Activated CD8-positive, alpha-beta T cell treated with anti-CD3 and anti-CD28 coated beads, Interleukin-2, amount 10 ng/mL, durations not matched to agents 7 days and 5 days (primary cell): ENCODE results near the gene GRID1. TPM values are rescaled to one million over a fixed set of nuclear protein-coding genes. Genes with fewer than 3 reads are reported as not detected.

Experiments
- ATAC-seq: fragments of 150-1000 bp; cut with Tn5 transposase; one replicate; pipeline ENCODE4 v1.10.0; 2021; ENCODE audit warnings: moderate library complexity
- CTCF ChIA-PET: fragments of 350-600 bp; sonication (Branson Sonifier 250); formaldehyde crosslinking; loops from one replicate; lab custom pipeline; 2021; ENCODE audit warnings: antibody characterized with exemption; lab: Charles Lee
- POLR2A ChIA-PET: fragments of 350-600 bp; sonication (Branson Sonifier 250); formaldehyde crosslinking; loops from one replicate; lab custom pipeline; 2021; ENCODE audit warnings: antibody characterized with exemption; lab: Charles Lee
- DNase-seq: peaks from one replicate; pipeline ENCODE4 v3.0.0-alpha.2; 2020
- H3K27ac Mint-ChIP-seq: one replicate; pipeline ENCODE4 v1.8.0; 2021; ENCODE audit warnings: mild to moderate bottlenecking, mixed read lengths
- H3K27me3 Mint-ChIP-seq: one replicate; pipeline ENCODE4 v1.8.0; 2021; ENCODE audit warnings: low read depth, mixed read lengths
- H3K36me3 Mint-ChIP-seq: one replicate; pipeline ENCODE4 v1.8.0; 2021; ENCODE audit warnings: low read depth, mixed read lengths
- H3K4me1 Mint-ChIP-seq: one replicate; pipeline ENCODE4 v1.8.0; 2021; ENCODE audit warnings: low read depth, mixed read lengths
- H3K4me3 Mint-ChIP-seq: one replicate; pipeline ENCODE4 v1.8.0; 2021; ENCODE audit warnings: mild to moderate bottlenecking, mixed read lengths
- H3K9me3 Mint-ChIP-seq: one replicate; pipeline ENCODE4 v1.8.0; 2022; ENCODE audit warnings: mixed read lengths; ENCODE audit not compliant: insufficient read depth
- total RNA-seq, 2 experiments: library from RNA; stranded (reverse); gene quantifications; one replicate each; pipeline ENCODE4 v1.2.3, GENCODE V29; 2021

GRID1 gene
- total RNA-seq, 2 experiments from 2014 or later = not detected

DNA sequence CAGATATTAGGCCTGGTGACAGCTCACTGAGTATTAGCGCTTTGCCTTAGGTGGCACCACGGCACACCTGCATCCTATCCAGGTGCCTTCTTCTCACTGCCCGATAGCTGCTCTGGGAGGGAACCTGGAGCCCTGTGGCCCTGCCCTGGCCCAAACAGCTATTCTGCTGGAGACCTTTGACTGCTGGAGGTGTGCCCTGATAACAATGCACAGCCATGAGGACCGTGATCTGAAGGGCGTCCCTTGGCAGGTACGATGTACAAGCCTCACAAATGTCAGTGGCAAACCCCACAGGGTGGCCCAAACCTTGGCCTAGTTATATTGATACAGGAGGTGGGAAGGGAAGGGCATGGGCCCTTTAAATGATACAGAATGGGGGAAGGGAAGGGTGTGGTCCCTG, 259.5 kb downstream of the GRID1 start:
- Mint-ChIP-seq H3K9me3 (no peaks in the 10 kb centered on the region), H3K36me3 (no peaks in the 10 kb centered on the region), H3K4me3 (no peak overlapping the region), H3K27ac (no peak overlapping the region), H3K4me1 (no peaks in the 10 kb centered on the region), H3K27me3 (no peaks in the 10 kb centered on the region)
- POLR2A ChIA-PET = no interaction called here
- DNase-seq (no peak), ATAC-seq (no peak)
- CTCF ChIA-PET = no interaction called here

DNA sequence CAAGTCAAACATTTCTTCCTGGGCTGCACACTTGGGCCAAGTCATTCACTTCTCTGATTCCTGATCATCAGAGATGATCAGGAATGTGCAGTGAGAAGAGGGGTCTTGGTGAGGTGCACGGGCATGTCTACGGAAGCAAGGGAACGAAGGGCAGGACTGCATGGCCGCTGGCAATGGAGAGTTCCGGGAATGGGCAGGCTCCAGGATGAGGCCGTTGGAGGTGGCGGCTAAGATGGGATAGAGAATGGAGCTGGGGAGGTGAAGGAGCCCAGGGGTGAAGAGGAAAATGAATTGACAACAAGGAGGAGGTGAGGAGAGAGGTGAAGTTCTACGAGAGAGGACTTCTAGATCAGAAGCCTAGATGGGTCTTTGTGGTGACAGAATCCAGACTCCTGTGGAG, 260.0 kb downstream of the GRID1 start:
- ATAC-seq (no peak), DNase-seq (no peak)
- H3K36me3 Mint-ChIP-seq = no peaks in the 10 kb centered on the region
- H3K4me1 Mint-ChIP-seq = no peaks in the 10 kb centered on the region
- no peak overlapping the region for H3K27ac Mint-ChIP-seq
- POLR2A ChIA-PET = no interaction called here
- no peaks in the 10 kb centered on the region for H3K27me3 Mint-ChIP-seq
- CTCF ChIA-PET = no interaction called here
- H3K4me3 Mint-ChIP-seq = no peak overlapping the region
- no peaks in the 10 kb centered on the region for H3K9me3 Mint-ChIP-seq

DNA sequence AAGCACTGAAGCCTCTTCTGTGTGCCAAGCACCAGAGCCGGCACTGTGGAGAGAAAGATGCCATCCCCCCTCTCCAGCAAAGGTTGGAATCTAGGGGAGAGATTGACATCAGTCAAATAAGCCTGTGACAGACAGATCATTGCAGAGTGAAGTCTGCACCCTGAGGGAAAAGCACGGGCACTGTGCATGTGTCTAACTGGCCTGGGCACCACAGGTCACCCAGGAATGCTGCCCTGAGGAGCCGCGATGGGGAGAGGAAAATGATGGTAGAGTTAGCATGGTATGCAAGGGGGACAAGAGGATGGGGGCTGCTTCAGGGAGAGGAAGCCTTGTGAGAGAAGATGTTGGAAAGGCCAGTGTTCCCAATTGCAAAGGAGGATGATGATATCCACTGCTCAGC, 261.0 kb downstream of the GRID1 start:
- CTCF ChIA-PET = no interaction called here
- no peak overlapping the region for H3K4me3 Mint-ChIP-seq
- H3K9me3 Mint-ChIP-seq = no peaks in the 10 kb centered on the region
- POLR2A ChIA-PET = no interaction called here
- H3K4me1 Mint-ChIP-seq = no peaks in the 10 kb centered on the region
- H3K27me3 Mint-ChIP-seq = no peaks in the 10 kb centered on the region
- no peak overlapping the region for H3K27ac Mint-ChIP-seq
- DNase-seq (no peak), ATAC-seq (no peak)
- H3K36me3 Mint-ChIP-seq = no peaks in the 10 kb centered on the region

DNA sequence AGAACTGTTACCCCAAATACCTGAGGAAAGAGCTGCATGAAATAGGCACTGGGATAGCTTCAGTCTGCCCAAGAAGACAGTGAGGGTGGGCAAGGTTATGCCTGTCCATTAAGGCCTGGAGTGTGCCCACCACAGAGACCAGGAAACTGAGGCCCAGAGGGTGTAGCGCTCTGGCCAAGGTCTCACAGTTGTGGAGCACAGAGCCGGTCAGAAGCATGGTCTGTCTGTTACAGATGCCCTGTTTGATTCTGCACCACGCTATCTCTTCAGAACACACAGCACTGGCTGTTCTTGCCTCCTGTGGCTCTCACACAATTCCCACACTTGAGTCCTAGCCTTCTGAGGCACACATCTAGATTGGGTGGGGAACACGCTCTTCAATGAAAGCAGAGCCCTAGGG, 261.4 kb downstream of the GRID1 start:
- Mint-ChIP-seq H3K4me3 (no peak overlapping the region), H3K4me1 (no peaks in the 10 kb centered on the region), H3K27me3 (no peaks in the 10 kb centered on the region), H3K36me3 (no peaks in the 10 kb centered on the region), H3K27ac (no peak overlapping the region), H3K9me3 (no peaks in the 10 kb centered on the region)
- ChIA-PET CTCF (no interaction called here), POLR2A (no interaction called here)
- ATAC-seq (no peak), DNase-seq (no peak)

DNA sequence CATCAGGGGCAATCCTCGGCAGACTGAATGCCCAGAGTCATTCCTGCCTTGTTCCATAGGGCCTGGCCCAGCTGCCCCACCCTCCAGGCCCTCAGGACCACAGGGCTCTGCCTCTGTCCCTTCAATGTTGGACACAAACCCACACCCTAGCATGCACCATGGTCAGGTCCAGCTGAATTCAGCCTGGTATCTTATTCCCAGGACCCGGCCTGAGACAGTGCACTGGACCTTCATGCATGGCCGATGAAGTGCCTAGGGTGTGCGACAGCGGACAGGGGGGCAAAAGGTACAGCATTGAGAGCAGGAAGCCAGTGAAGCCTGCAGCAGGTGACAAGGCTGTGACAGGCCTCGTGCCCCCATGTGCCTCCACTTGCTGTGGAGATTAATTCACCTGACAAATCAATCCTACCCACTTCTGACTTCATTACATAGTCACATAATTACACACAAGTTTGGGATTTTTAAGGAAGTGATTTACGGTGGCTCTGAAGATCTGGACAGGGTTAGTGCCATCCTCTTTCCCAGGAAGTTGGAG, 261.9 kb downstream of the GRID1 start:
- Mint-ChIP-seq H3K27me3 (no peaks in the 10 kb centered on the region), H3K27ac (no peak overlapping the region), H3K9me3 (no peaks in the 10 kb centered on the region), H3K4me1 (no peaks in the 10 kb centered on the region), H3K4me3 (no peak overlapping the region), H3K36me3 (no peaks in the 10 kb centered on the region)
- CTCF ChIA-PET = no interaction called here
- POLR2A ChIA-PET = no interaction called here
- no peak for ATAC-seq
- no peak for DNase-seq

DNA sequence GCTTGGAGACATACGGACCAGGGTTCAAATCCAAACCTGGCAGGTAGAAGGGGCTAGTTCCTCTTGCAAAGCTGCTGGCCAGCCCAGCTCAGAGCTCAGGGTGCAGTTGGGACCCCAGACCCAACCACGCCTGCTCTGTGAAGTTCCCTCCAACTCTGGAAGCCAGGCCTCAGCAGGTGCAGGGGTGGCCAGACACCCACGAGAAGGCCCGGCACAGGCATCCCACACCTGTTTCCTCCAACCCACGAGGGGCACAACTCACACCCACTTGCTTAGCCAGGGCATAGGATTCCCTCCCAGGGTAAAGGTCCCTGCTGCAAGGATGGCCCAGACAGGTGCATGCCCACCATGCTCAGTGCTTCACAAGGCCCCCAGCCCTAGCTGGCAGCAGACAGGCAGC, 262.4 kb downstream of the GRID1 start:
- DNase-seq (no peak), ATAC-seq (no peak)
- no peaks in the 10 kb centered on the region for H3K27me3 Mint-ChIP-seq
- H3K27ac Mint-ChIP-seq = no peak overlapping the region
- CTCF ChIA-PET = no interaction called here
- no peak overlapping the region for H3K4me3 Mint-ChIP-seq
- no peaks in the 10 kb centered on the region for H3K9me3 Mint-ChIP-seq
- H3K4me1 Mint-ChIP-seq = no peaks in the 10 kb centered on the region
- no peaks in the 10 kb centered on the region for H3K36me3 Mint-ChIP-seq
- POLR2A ChIA-PET = no interaction called here

DNA sequence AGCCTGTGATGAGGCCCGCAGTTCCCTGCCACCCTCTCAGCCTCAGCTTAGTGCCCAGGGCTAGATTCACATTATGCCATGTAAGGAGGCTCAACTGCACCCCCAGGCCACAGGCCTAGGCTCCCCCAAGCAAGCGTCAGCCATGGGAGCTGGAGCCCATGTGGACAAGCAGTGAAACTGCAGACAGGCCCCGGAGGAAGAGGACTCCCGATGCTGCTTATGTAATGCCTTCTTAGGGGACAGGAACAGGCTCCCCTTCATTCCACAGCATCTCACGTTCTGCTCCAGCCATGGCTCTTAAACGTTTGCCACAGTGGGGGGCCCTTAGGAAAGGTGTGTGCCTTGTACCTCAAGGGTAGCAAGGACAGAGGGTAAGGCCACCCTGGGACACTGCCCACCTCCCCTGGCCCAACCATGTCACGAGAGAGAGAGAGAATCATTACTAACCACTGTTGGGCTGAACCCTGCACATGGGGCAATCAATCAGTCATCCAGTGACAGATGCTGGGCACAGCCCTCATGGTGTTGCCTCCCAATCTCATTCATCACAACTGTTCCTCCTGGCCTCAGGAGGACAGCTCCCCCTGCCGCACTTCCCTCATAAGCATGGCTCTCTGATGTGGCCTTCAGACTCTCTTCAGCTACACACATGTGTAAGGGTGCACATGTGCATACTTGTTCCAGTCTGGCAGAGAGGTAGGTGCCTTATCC, 263.0 kb downstream of the GRID1 start:
- H3K27me3 Mint-ChIP-seq = peaks cover 2% of the 10 kb centered on the region
- no peak for ATAC-seq
- no peak overlapping the region for H3K27ac Mint-ChIP-seq
- H3K4me1 Mint-ChIP-seq = no peaks in the 10 kb centered on the region
- no peak for DNase-seq
- no peaks in the 10 kb centered on the region for H3K36me3 Mint-ChIP-seq
- no peaks in the 10 kb centered on the region for H3K9me3 Mint-ChIP-seq
- ChIA-PET POLR2A (no interaction called here), CTCF (no interaction called here)
- H3K4me3 Mint-ChIP-seq = no peak overlapping the region

DNA sequence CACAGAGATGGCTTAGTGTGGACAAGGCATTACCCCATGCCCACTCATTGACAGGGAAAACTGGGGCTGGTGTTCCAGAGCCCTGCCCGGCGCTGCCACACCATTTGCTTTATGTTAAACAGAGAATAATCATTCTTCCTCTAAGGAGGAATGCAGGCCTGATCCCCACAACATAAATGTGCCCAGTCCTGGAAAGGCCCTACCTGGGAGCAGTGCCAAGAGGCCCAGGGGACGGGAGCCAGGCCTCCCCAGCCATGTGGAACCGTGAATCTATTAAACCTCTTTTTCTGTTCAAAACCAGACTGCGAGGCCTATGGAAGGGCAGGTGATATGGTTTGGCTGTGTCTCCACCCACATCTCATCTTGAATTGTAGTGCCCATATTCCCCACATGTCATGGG, 264.1 kb downstream of the GRID1 start:
- CTCF ChIA-PET = no interaction called here
- Mint-ChIP-seq H3K27me3 (peaks cover 2% of the 10 kb centered on the region), H3K27ac (no peak overlapping the region), H3K36me3 (no peaks in the 10 kb centered on the region), H3K9me3 (no peaks in the 10 kb centered on the region), H3K4me3 (no peak overlapping the region), H3K4me1 (no peaks in the 10 kb centered on the region)
- POLR2A ChIA-PET = no interaction called here
- no peak for DNase-seq
- ATAC-seq = no peak

DNA sequence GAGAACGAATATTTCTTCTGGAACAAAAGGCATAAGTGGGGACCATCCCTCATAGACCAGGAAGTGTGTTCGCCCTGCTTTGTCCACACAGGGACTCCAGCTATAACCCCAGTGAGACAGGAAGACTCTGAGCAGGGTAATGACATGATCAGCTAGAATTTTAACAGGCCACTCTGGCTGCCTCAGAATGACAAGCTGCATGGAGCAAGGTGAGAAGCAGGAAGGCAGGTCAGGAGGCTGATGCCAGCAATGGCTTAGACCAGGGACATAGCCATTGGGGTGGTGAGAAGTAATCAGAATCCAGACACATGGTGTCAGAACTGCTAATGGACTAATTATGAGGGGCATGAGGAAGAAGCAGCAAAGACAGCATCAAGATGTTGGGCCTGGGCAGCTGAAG, 264.6 kb downstream of the GRID1 start:
- H3K27ac Mint-ChIP-seq = no peak overlapping the region
- no peaks in the 10 kb centered on the region for H3K9me3 Mint-ChIP-seq
- no peaks in the 10 kb centered on the region for H3K4me1 Mint-ChIP-seq
- POLR2A ChIA-PET = no interaction called here
- peaks cover 2% of the 10 kb centered on the region for H3K27me3 Mint-ChIP-seq
- ATAC-seq = no peak
- CTCF ChIA-PET = no interaction called here
- H3K4me3 Mint-ChIP-seq = no peak overlapping the region
- DNase-seq = no peak
- no peaks in the 10 kb centered on the region for H3K36me3 Mint-ChIP-seq

DNA sequence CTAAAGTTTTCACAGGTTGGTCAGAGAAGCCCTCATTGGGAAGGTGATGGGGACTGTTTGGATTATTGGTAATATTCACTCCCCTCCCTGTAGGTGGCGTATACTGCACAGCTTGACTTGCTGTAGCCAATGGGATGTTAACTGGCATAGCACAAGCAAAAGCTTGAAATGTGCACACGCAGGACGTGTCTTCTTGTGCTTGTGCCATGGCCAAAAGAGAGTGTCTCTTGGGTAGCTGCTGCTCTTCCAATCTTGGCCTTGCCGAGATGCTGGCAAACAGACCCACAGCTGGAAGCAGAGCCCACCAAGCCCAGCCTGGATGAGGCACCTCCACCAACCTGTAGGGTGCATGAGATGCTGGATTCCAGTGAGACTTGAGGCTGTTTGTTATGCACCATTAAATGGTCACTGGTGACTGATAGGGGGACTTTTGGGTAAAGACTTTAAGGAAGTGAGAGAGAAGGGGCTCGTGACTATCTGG, 266.0 kb downstream of the GRID1 start:
- Mint-ChIP-seq H3K9me3 (no peaks in the 10 kb centered on the region), H3K27ac (no peak overlapping the region), H3K4me3 (no peak overlapping the region), H3K27me3 (peaks cover 2% of the 10 kb centered on the region), H3K36me3 (no peaks in the 10 kb centered on the region), H3K4me1 (no peaks in the 10 kb centered on the region)
- CTCF ChIA-PET = interaction anchor here (1.2 kb wide), 1 partner anchor 18 kb away, joined by 3 read pairs; no protein-coding TSS in a partner anchor
- POLR2A ChIA-PET = no interaction called here
- DNase-seq (peak; percentile 27), ATAC-seq (peak; percentile 65)

DNA sequence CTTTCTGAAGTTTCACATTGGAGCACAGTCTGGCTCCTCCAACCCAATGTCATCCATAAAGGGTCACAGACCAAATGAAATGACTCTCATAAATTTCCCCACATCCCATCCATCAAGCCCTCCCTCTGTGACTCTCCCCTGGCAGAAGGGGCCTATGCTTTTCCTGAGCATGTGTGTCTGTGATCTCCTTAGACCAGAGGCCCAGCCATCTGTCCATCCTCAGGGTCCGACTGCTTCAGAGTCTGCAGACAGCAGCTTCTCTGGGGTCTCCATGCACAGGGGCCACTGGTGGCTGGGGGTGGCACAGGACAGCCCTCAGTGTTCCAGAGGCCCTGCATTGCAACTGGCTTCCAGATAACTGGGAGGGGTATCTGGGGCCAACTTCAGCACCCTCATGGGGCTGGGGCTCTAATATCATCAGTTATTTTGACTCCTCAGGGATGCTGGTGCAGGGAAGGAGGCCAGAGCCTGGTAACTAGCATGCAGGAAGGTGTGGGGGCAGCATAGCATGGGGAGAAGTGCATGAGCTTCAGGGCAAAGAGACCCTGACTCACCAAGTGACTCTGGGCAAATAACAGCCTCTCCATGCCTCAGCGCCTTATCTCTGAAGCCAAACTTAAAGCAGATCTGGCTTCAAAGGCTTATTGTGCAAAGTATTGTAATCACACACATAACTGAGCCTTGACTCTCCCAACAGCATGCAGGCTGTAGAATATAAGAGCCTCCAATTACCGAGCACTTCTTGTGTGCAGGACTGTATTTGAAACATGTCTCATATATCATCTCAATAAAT, 266.9 kb downstream of the GRID1 start:
- ATAC-seq (no peak), DNase-seq (no peak)
- ChIA-PET CTCF (interaction anchor here (1.2 kb wide), 1 partner anchor 19 kb away, joined by 3 read pairs; no protein-coding TSS in a partner anchor), POLR2A (no interaction called here)
- H3K27ac Mint-ChIP-seq = no peak overlapping the region
- no peaks in the 10 kb centered on the region for H3K36me3 Mint-ChIP-seq
- peaks cover 6% of the 10 kb centered on the region for H3K27me3 Mint-ChIP-seq
- no peaks in the 10 kb centered on the region for H3K9me3 Mint-ChIP-seq
- no peaks in the 10 kb centered on the region for H3K4me1 Mint-ChIP-seq
- H3K4me3 Mint-ChIP-seq = no peak overlapping the region

DNA sequence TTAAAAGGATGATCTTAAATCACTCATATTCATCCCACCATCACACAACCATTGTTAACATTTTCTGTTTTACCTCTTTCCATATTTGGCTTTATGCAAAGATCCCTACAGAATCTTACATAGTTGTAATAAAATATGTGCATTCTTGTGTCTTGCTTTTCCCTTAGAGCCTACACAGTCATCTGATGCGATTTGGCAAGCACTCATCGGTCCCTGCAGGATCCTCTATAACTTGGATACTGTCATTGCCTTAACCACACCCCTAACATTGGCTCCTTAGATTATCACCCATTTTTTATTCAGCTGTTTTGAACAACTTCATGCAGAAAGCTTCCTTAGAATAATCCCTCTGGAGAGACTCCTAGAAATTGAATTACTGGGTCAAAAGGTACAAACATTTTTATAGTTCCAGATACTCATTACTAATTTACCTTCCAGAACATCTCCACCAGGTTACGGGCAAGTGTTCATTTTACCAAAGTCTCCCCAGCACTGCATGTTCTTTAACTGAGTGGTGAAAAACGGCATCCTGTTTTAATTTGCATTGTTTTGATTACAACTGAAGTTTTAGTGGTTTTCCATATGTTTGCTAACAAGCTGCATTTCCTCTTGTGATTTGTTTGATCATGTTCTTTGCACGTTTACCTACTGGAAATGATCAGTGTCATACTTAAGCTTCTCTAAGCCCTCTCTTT, 268.3 kb downstream of the GRID1 start:
- ATAC-seq (no peak), DNase-seq (no peak)
- Mint-ChIP-seq H3K9me3 (no peaks in the 10 kb centered on the region), H3K27me3 (peaks cover 6% of the 10 kb centered on the region), H3K4me3 (no peak overlapping the region), H3K4me1 (no peaks in the 10 kb centered on the region), H3K27ac (no peak overlapping the region), H3K36me3 (no peaks in the 10 kb centered on the region)
- CTCF ChIA-PET = no interaction called here
- POLR2A ChIA-PET = no interaction called here
